Peyer's patch (tissue), 4 donors: ENCODE results near the gene KRTAP13-1.

ENCODE experiments used
- POLR2A ChIP-seq, 2 donors: fragments of 450-650 bp; IDR thresholded peaks; one replicate each; pipeline ENCODE4 v1.5.1; 2017; ENCODE audit warnings: antibody characterized with exemption in 2 of 2, mild to moderate bottlenecking in 2 of 2, moderate library complexity in 2 of 2
- TF ChIP-seq, protein P1 (sequence below), 6 experiments: fragments of 450-650 bp in 4 of 6; fragments of 200-600 bp in 2 of 6; sonication (generic) in 1 of 6; IDR thresholded peaks; one replicate each; pipeline ENCODE4 v1.5.1; 2017 to 2019; ENCODE audit warnings: antibody characterized with exemption in 6 of 6, mild to moderate bottlenecking in 3 of 6, moderate library complexity in 1 of 6

DNA sequence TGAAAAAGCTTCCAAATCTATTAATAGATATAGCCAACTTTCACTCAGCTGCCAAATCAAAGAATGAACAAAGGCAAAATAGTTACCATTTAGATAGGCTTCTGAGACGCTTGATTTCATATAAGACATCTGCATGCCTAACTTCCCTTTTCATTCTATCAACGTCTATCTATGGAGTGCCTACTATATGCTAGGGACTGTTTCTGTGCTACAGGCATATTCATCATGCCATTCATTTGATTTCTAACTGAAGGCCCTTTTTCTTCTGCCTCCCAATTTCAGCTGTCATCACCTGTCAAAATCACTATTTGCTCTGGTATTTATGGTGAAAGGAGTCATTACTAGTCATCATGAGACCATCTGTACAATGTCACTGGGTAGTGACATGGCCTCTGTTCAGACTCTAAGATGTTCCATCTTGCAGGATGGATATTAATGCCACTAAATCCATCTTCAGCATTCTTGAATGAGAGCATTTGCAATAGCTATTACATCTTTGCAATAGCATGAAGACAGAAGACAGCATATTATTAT lies 4.3 kb upstream of the KRTAP13-1 start:
- TF ChIP-seq POLR2A (IDR thresholded peaks at IDR 0.05): no peak
- TF ChIP-seq, protein P1, sequence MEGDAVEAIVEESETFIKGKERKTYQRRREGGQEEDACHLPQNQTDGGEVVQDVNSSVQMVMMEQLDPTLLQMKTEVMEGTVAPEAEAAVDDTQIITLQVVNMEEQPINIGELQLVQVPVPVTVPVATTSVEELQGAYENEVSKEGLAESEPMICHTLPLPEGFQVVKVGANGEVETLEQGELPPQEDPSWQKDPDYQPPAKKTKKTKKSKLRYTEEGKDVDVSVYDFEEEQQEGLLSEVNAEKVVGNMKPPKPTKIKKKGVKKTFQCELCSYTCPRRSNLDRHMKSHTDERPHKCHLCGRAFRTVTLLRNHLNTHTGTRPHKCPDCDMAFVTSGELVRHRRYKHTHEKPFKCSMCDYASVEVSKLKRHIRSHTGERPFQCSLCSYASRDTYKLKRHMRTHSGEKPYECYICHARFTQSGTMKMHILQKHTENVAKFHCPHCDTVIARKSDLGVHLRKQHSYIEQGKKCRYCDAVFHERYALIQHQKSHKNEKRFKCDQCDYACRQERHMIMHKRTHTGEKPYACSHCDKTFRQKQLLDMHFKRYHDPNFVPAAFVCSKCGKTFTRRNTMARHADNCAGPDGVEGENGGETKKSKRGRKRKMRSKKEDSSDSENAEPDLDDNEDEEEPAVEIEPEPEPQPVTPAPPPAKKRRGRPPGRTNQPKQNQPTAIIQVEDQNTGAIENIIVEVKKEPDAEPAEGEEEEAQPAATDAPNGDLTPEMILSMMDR (IDR thresholded peaks at IDR 0.05): no peak
